GM18858 (cell line): ENCODE data around the gene PODXL2.

Experiments used
- ATAC-seq: cut with Tn5 transposase; IDR thresholded peaks from one replicate; pipeline ENCODE4 v1.9.1; 2021; ENCODE audit not compliant: unreplicated experiment

Gene PODXL2

DNA sequence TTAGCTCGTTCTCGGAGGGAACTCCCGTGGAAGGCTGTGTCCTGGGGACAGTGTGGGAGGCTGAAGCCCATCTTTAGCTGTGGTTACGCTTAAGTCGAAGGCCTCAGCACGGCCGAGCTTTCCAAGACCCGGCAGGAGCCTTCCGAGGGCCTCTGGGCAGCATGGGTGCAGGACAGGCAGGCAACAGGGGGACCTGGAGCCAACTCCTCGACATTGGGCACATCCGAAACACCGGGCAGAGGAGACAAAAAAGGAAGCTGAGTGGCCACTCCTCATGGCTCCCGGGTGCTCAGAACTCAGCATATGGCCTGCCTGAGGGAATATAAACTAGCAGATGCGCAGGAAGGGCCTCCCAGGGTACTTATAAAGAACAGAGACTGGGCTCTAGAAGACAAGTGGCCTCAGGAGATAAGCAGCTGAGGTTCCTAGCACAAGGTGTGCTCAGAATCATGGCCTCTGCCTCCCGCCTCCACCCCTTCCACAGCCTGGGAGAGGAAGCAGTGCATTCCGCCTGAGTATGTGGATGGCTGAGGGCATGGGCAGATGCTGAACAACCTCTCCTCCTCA is 77.9 kb downstream of the PODXL2 start:
- ATAC-seq: no peak

- ATAC-seq: no peak
These were observed 78.9 kb downstream of the PODXL2 start for GRCh38 chr3:127707851-127708411.

DNA sequence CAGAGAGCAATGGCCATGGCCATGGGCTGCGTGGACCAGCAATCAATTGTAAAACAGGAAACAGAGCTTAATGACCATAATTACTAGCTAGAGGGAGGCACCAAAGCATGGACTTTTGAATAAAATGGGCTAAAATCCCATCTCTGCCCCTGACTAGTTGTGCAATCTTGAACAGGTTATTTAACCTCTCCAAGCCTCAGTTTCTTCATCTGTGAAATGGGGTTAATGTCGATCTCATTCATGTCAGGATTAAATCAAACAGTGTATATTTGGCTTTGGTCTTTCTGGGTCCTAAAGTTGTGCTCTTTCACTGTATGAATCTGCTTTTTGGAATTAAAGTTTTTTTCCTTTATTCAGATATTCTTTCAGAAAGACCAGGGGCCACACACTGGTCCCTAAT is 79.9 kb downstream of the PODXL2 start:
- ATAC-seq: no peak

DNA sequence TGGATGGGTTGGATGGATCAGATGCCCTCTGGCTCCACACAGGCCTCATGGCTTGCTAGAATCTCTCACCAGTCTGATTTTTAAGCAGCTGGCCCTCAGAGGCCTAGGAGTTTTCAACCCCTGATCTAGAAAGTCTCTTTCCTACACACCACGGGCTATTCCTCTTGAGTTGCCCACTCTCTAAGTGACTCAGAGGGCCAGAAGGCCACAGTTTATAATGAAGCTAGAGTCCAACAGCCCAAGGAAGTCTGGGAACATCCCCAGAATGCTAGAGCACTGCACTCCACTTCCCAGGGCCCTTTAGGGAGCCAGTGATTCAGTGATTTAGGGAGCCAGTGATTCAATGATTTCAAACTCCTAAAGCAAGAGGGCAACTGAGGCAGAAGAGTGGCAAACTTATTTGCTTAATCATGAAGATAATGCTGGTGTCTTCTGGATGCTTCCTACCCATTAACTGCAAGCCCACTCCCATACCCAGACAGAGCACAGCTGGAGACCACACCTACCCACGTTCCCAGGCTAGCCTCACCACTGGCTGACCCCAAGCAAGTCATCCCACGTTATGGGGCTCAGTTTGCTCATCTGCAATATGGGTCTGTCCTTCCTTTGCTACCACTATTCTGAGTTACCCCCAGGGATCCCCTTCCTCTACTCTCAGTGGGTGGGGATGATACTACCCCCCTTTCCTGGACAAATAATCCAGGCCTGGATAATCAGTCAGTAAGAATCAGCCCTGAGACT is 80.5 kb downstream of the PODXL2 start:
- no peak for ATAC-seq

DNA sequence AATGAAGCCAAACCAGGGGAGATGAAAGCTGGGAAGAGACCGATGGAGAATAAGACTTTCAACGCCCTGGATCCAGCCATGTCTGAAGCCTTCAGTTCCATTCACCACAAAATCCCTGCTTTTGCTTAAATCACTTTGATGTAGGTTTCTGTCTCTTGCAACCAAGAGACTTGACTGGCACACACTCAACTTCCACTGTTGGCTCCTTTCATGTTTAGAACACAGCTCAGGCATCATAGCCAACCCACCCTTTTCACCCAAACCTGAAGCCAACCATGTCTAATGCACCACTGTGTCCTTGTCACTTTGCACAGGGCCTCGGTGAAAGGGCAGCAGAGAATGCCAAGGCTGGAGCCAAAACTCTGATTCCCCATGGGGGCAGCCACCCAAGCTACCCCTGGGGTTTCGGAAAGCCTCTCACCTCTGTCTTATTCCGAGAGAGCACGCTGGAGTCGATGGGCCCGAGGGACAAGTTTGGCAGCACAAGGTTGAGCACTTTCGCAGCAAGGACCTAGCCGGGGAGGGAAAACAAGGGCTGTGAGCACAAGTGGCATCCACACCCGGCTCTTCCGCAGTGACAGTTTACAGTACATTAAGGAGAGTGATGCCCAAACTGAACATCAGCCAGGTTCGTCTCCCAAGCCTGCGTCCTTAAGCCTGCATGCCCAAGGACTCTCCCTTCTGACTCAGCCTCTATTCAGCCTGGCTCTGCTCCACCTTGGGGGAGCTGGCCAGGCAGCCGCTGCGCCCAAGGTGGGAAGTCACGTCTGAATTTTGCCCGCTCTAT is 81.4 kb downstream of the PODXL2 start:
- no peak for ATAC-seq

GRCh38 chr3:127711021-127711695 is 82.2 kb downstream of the PODXL2 start:
- ATAC-seq: no peak

- no peak for ATAC-seq
These were observed 82.9 kb downstream of the PODXL2 start for GRCh38 chr3:127711896-127712295.

- ATAC-seq: no peak
These were observed 83.5 kb downstream of the PODXL2 start for GRCh38 chr3:127712461-127712860.

DNA sequence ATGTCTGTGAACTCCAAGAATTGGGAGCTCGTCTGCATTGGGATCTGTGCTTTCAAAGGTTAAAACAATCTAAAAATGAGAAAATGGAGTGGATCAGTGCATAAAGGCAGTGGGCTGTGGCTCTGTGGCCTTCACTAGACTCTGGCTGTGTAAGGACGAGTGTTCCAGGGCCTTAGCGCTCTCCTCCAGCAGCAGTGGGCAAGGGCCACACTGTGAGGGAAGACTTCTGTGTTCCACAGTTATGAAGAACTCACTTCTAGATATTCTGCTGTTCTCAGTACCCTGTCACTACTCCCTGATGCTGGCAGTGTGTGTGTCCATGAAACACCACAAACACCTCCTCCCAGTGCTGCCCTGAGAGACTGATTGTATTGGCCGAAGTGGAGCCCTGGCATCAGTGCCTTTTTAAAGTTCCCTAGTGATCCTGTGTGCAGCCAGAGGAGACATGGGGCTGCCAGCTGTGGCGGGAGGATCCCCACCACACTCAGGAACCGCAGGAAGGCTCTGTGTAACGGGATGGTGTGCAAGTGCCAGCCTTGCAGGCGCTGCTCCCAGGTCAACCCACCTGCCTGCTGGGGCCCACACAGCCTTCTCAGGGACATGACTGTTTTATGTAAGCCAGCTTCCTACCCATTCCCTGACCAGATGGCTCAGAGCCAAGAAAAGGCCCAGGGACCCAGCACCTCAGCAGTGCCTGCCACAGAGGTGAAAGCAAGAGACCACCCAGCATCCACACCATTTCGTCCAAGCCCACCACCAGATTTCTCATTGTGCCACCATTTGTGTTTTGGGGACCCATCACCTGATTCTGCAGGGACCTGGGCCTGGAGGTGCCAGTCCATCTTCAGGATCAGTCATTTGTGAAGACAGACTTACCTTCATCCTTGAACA is 84.1 kb downstream of the PODXL2 start:
- ATAC-seq: no peak

DNA sequence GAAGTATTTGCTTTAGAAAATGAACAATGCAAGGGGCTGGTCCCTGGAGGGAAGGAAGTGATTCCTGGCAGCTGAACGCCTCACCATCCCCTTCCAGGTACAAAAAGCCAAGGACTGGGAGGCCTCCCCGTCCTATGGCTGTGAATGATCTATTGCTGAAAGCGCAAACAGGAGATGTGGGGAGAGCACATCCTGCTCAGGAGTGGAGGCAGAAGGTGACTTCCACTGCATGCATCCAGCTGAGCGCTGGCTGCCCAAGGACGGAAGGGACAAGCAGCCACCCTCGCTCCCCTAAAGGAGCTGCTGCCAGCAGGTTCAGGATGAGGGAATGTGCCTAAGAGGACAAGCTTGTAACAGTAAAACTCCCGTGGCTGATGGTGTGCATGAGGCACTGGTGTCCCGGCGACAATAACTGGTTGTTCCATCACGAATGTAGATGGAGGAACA is 85.2 kb downstream of the PODXL2 start:
- no peak for ATAC-seq

- no peak for ATAC-seq
These were observed 85.9 kb downstream of the PODXL2 start for GRCh38 chr3:127714866-127715265.

- ATAC-seq: no peak
These were observed 86.5 kb downstream of the PODXL2 start for GRCh38 chr3:127715532-127715931.

DNA sequence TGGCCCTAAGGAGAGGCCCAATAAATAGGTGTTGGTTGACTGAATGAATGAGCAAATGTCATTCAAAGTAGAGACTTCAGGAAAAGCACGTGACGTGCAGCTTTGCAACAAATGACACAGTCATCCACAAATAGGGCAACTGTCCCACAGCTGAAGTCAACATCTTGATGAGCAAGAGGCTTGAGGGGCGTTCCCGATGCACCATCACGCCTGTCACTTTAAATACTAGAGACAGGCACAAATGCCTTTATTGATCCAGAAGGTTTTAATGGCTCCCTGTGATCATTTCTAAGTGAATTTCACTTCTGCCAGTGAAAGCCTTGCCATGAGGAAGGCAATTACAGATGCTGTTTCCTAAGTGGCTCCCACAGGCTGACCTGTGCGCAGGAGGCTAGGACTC is 87.4 kb downstream of the PODXL2 start:
- no peak for ATAC-seq

DNA sequence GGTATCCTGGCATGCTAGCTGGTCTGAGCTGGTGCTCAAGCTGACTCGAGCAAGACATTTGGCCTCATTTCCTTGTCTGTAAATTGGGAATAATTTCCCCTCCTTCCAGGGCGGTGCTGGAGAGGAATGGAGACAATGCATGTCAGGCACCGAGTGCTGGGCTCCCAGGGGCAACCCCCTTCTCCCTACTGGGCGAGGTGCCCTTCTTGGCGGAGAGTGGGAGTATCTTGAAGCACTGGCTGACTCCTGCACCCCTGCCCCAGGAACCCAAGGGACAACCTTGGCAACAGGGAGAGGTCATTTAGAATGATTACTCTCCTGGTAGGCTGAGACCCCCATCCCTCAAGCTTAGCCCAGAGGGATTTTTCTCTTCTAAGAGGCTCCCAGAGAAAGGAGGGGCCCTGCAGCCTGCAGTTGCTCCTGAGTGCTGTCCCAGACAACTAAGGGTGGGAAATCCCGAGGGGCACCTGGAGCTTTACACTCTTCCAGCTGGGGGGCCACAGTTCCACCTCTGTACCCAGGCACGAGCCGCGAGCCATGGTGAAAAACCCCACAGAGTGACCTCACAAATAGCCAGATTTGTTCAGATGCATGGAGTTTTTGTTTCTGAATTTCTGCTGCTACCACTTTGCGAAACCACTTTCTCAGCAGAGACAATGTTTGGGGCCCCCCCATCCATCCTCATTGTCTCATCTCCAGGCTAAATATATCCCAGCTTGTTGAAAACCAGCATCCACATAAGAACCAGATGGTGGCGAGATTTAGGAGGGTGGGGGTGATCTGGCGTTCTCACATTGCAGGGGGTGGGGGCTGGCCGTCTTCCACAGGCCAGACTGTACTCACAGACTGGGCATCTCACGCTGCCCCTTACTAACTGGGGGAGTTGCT is 88.6 kb downstream of the PODXL2 start:
- ATAC-seq: no peak

- no peak for ATAC-seq
These were observed 89.4 kb downstream of the PODXL2 start for GRCh38 chr3:127718245-127718915.

- ATAC-seq: no peak
These were observed 89.9 kb downstream of the PODXL2 start for GRCh38 chr3:127718916-127719290.

GRCh38 chr3:127719369-127719768 is 90.4 kb downstream of the PODXL2 start:
- ATAC-seq: no peak

GRCh38 chr3:127720161-127720823 is 91.3 kb downstream of the PODXL2 start:
- ATAC-seq: no peak
